ENCODE data around the gene MED8. TPM values are rescaled to one million over a fixed set of nuclear protein-coding genes. Genes with fewer than 3 reads are reported as not detected.

MED8 gene
- total RNA-seq, 1 experiment from 2014 or later = 36.0 TPM

- intact Hi-C loops (cut with micrococcal nuclease) = no loop called here
- Histone ChIP-seq H3K4me3 (replicated peaks in 1 of 2; ENCODE audit: low read depth in 1 of 2, low read length in 2 of 2) (no peak overlapping the region), H3K4me1 (ENCODE audit: control insufficient read depth in 1 of 2, insufficient read depth in 2 of 2, low read length in 2 of 2) (peaks cover 8 to 27% of the 10 kb centered on the region in 2 experiments), H4K20me1 (ENCODE audit: insufficient read depth) (no peaks in the 10 kb centered on the region), H3K9ac (ENCODE audit: low read length) (no peak overlapping the region), H3K27me3 (ENCODE audit: insufficient read depth, low read length) (no peaks in the 10 kb centered on the region), H3K9me2 (ENCODE audit: insufficient read depth) (no peaks in the 10 kb centered on the region), H3K4me2 (ENCODE audit: low read length) (no peak overlapping the region), H3K79me2 (ENCODE audit: insufficient read depth, low read length) (no peaks in the 10 kb centered on the region), H3K36me3 (ENCODE audit: control insufficient read depth in 1 of 2, insufficient read depth in 2 of 2, low read length in 2 of 2) (peaks cover 13 to 19% of the 10 kb centered on the region in 2 experiments; a peak in 3 of 4 replicates), H3K9me3 (ENCODE audit: control insufficient read depth in 1 of 2, insufficient read depth in 1 of 2, low read depth in 1 of 2, low read length in 2 of 2) (no peaks in the 10 kb centered on the region), H2AFZ (ENCODE audit: low read depth, low read length, poor library complexity, severe bottlenecking) (no peak overlapping the region), H3K27ac (ENCODE audit: low read depth, low read length) (no peak overlapping the region)
- DNase-seq (ENCODE audit: low read depth, low spot score) (no peak), ATAC-seq (no peak)
- POLR2A ChIA-PET = no interaction called here
- TF ChIP-seq JUND (IDR thresholded peaks at IDR 0.05) = no peak
- TF ChIP-seq FOSL1 (IDR thresholded peaks at IDR 0.05; ENCODE audit: low read depth) = no peak
- RAD21 ChIA-PET (ENCODE audit: low non-redundant PET in 1 of 2, low total read pairs in 2 of 2, uncharacterized antibody in 2 of 2, unreplicated experiment in 2 of 2) = no interaction called here
- BruUV-seq (replicated peaks) = no TSS peak
- CTCF ChIA-PET = no interaction called here
These were observed 31.3 kb upstream of the MED8 start for GRCh38 chr1:43420874-43421273.

- intact Hi-C loops (cut with micrococcal nuclease) = loop anchor here (10.0 kb wide), 1 partner anchor 505 kb away; no protein-coding TSS in a partner anchor
- Histone ChIP-seq H2AFZ (ENCODE audit: low read depth, low read length, poor library complexity, severe bottlenecking) (no peak overlapping the region), H3K27ac (ENCODE audit: low read depth, low read length) (no peak overlapping the region), H3K4me1 (ENCODE audit: control insufficient read depth in 1 of 2, insufficient read depth in 2 of 2, low read length in 2 of 2) (peaks cover 8 to 20% of the 10 kb centered on the region in 2 experiments), H3K9ac (ENCODE audit: low read length) (no peak overlapping the region), H3K79me2 (ENCODE audit: insufficient read depth, low read length) (no peaks in the 10 kb centered on the region), H4K20me1 (ENCODE audit: insufficient read depth) (no peaks in the 10 kb centered on the region), H3K9me3 (ENCODE audit: control insufficient read depth in 1 of 2, insufficient read depth in 1 of 2, low read depth in 1 of 2, low read length in 2 of 2) (no peaks in the 10 kb centered on the region), H3K4me3 (replicated peaks in 1 of 2; ENCODE audit: low read depth in 1 of 2, low read length in 2 of 2) (no peak overlapping the region), H3K27me3 (ENCODE audit: insufficient read depth, low read length) (no peaks in the 10 kb centered on the region), H3K4me2 (ENCODE audit: low read length) (no peak overlapping the region), H3K36me3 (ENCODE audit: control insufficient read depth in 1 of 2, insufficient read depth in 2 of 2, low read length in 2 of 2) (peaks cover 13 to 18% of the 10 kb centered on the region in 2 experiments; a peak in 3 of 4 replicates), H3K9me2 (ENCODE audit: insufficient read depth) (no peaks in the 10 kb centered on the region)
- BruUV-seq (replicated peaks) = no TSS peak
- RAD21 ChIA-PET (ENCODE audit: low non-redundant PET in 1 of 2, low total read pairs in 2 of 2, uncharacterized antibody in 2 of 2, unreplicated experiment in 2 of 2) = no interaction called here
- POLR2A ChIA-PET = no interaction called here
- CTCF ChIA-PET = no interaction called here
- ATAC-seq (no peak), DNase-seq (ENCODE audit: low read depth, low spot score) (no peak)
- TF ChIP-seq RAD21 (IDR thresholded peaks at IDR 0.05; ENCODE audit: low read depth) = no peak
- no peak for TF ChIP-seq SRF (IDR thresholded peaks at IDR 0.05; ENCODE audit: low read depth)
- TF ChIP-seq POLR2AphosphoS5 (IDR thresholded peaks at IDR 0.05; ENCODE audit: low read depth, low read length) = no peak
- no peak for TF ChIP-seq ELF1 (IDR thresholded peaks at IDR 0.05; ENCODE audit: borderline replicate concordance, low read depth)
- no peak for TF ChIP-seq EGR1 (IDR thresholded peaks at IDR 0.05; ENCODE audit: low read depth)
- TF ChIP-seq ZFX (IDR thresholded peaks at IDR 0.05) = no peak
- TF ChIP-seq POLR2A (IDR thresholded peaks at IDR 0.05; ENCODE audit: borderline replicate concordance, extremely low read depth, insufficient read depth, insufficient read length) = no peak
- TF ChIP-seq ATF3 (IDR thresholded peaks at IDR 0.05) = no peak
- TF ChIP-seq SP1 (IDR thresholded peaks at IDR 0.05; ENCODE audit: low read depth) = no peak
- no peak for TF ChIP-seq CEBPB (IDR thresholded peaks at IDR 0.05; ENCODE audit: low read depth)
- TF ChIP-seq ZNF274 (IDR thresholded peaks at IDR 0.05; ENCODE audit: low read depth, low read length) = no peak
- no peak for TF ChIP-seq FOSL1 (IDR thresholded peaks at IDR 0.05; ENCODE audit: low read depth)
- no peak for TF ChIP-seq EZH2 (IDR thresholded peaks at IDR 0.05)
- TF ChIP-seq SIN3A (IDR thresholded peaks at IDR 0.05; ENCODE audit: low read depth) = no peak
These were observed 30.2 kb upstream of the MED8 start for GRCh38 chr1:43419627-43420425.

Measured in HCT116 (cell line).